Measurements from ENCODE around the gene VPREB3.
A peak's percentile ranks its signal among the peaks of the same experiment; 100 is the strongest.

Gene VPREB3

DNA sequence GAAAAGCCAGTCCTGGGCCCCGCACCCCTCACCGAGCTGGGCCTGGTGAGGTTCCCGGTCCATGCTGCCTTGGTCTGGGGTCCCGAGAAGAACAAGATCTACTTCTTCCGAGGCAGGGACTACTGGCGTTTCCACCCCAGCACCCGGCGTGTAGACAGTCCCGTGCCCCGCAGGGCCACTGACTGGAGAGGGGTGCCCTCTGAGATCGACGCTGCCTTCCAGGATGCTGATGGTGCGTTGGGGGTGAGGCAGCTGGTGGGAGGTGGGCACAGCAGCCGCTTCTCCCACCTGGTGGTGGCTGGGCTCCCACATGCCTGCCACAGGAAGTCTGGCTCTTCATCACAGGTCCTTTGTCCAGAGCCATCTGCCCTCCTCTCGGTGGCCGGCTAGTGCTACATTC is 28.0 kb upstream of the VPREB3 start:
- no peak for DNase-seq

GRCh38 chr22:23781511-23782183 is 27.4 kb upstream of the VPREB3 start:
- no peak for DNase-seq

DNA sequence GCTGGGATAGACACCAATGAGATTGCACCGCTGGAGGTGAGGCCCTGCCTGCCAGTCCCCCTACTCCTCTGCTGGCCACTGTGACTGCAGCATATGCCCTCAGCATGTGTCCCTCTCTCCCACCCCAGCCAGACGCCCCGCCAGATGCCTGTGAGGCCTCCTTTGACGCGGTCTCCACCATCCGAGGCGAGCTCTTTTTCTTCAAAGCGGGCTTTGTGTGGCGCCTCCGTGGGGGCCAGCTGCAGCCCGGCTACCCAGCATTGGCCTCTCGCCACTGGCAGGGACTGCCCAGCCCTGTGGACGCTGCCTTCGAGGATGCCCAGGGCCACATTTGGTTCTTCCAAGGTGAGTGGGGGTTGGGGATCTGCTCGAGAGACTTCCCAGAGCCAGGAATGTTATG is 26.8 kb upstream of the VPREB3 start:
- no peak for DNase-seq

DNA sequence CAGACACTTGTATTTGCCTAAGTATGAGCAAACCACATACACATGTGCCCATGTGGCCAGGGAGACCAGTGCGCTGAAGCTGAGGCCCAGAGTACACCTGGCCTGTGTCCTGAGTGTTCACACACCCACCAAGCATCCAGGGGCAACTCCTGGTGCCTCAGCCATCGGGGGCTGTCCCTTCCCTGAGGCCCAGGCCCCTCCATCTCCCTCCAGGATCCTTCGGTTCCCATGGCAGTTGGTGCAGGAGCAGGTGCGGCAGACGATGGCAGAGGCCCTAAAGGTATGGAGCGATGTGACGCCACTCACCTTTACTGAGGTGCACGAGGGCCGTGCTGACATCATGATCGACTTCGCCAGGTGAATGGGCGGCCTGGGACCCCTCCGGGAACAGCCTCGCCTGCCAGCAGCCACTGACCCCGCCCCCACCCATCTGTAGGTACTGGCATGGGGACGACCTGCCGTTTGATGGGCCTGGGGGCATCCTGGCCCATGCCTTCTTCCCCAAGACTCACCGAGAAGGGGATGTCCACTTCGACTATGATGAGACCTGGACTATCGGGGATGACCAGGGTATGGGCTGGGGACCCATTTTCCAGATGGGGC is 26.0 kb upstream of the VPREB3 start:
- DNase-seq = no peak

- no peak for DNase-seq
These were observed 25.5 kb upstream of the VPREB3 start for GRCh38 chr22:23779731-23780130.

DNA sequence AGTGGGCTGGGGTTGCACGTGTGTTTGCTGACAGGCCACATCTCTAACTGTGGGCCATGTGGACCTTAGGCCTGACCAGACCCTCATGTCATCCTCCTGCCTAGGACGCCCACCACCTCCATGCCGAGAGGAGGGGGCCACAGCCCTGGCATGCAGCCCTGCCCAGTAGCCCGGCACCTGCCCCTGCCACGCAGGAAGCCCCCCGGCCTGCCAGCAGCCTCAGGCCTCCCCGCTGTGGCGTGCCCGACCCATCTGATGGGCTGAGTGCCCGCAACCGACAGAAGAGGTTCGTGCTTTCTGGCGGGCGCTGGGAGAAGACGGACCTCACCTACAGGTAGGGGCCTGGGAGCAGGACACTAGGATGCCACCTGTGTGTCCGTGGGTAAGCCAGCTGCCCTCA is 24.9 kb upstream of the VPREB3 start:
- DNase-seq = no peak

- DNase-seq = no peak
These were observed 24.3 kb upstream of the VPREB3 start for GRCh38 chr22:23778577-23778900.

DNA sequence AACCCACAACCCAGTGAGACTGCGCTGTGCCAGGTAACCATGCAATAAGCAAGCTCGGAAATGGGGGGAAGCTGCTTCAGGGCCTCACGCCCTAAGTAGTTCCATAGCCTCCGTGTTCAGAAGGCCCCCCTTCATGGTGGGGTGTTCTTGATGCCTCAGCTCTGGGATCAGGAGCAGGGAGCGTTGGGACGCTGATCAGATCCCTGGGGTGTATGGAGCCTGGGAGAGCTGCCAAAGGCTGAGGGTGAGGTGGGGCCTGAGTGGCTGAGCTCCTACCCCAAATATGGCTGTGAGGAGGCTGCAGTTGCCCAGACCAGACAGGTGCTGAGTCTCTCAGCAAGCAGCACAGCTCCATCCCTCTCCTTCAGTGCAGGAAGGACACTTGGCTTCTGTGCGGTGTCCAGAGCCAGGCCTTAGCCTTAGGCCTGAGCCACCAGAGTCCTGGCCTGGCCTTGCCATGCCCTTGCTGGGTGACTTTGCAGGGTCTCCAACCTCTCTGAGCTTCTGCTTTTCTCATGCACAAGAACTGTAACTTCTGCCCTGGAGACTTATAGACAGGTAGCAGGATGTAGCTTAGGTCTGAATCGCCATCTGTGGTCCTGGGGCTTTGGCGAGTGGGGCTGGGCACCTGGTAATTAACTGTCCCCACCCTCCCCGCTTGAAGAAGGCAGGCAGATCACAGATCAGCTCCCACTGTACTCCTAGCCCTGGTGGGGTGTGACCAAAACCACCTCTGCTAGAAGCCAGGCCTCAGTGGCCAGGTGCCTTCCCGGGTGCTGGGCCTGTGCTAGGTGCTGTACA is 23.8 kb upstream of the VPREB3 start:
- no peak for DNase-seq

GRCh38 chr22:23775779-23776375 is 21.7 kb upstream of the VPREB3 start:
- DNase-seq = no peak

DNA sequence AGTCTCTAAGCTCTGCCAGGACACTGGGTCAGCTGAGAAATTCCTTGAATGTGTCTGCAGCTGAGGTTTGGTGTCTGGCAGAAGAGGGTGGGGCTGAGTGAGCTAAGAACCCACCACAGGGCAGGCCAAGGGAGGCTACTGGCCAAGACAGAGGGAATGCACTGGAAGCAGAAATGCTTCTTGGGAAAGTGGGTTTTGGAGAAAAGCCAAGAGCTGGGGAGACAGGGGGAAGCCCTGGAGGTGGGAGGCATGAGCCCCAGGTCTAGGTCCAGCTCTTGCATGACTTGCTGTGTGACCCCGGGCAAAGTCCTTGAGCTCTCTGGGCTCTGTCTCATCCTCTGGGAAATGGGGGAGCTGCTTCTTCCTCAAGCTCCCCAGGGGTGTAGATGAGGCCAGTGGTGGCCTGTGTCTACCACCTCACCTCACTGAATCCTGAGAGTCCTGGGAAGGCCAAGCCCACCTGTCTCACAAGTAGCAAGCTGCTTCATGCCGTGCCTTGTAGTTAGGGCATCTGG is 20.8 kb upstream of the VPREB3 start:
- no peak for DNase-seq

DNA sequence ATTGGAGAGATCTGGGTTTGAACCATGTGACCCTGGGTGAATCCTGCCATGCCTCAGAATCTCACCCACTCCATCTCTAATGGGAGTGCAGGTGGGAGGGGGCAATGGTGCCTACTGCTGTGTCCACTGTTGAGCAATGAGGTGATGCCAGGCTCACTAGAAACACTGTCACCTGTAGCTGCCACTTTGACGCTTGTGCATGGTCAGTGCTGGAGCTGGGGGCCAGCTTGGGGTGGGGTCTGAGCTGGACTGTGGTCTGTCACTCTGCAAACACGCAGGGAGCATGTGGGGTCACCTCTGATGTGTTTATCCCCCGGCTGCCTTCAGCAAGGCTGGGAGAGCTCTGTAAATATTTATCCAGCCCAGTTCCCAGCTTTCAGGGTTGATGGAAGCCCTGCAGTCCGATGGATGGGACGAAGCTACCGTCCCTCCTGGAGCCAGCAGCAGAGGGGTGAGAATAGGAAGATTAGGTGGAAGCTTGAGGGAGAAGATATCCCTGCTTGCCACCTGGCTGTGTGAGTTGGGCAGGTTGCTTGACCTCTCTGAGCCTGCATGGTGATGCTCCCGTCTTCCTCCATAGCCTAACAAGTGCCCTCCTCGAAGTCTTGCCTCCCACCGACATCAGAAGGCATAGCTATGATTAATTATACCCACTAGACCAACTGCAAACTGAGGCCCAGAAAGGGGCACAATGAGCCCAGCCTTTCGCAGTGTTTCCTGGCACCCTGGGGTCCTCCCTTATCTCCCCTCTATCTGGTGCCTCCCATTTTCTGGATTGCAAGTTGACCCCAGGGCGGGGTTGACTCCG is 20.1 kb upstream of the VPREB3 start:
- no peak for DNase-seq

DNA sequence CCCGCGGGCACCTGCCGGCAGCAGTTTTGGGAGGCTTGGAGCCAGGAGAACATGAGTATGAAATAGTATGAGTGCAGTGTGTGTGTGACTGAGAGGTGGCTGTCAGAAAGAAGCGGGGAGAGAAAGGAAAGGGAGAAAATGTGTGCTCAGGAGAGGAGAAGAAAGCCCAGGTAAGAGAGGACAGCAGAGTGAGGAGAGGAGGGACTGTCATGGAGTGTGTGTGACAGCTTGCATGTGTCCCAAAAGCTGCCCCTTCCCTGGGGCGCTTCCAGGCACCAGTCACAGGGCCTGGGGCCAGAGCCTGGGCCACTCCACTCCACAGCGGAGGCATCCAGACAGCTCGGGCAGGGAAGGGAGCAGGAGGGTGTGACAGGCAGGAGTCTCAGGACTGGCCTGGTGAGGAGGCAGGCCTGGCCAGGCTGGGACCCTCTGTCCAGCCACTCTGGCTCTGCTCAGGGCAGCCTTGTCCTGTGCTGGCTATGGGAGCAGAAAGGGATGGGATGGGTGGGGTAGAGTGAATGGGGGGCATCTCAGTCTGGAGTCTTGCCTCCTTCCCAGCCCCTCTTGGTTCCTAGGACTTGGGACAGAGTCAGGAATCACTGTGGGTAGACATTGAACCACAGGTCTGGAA is 19.4 kb upstream of the VPREB3 start:
- DNase-seq = no peak

DNA sequence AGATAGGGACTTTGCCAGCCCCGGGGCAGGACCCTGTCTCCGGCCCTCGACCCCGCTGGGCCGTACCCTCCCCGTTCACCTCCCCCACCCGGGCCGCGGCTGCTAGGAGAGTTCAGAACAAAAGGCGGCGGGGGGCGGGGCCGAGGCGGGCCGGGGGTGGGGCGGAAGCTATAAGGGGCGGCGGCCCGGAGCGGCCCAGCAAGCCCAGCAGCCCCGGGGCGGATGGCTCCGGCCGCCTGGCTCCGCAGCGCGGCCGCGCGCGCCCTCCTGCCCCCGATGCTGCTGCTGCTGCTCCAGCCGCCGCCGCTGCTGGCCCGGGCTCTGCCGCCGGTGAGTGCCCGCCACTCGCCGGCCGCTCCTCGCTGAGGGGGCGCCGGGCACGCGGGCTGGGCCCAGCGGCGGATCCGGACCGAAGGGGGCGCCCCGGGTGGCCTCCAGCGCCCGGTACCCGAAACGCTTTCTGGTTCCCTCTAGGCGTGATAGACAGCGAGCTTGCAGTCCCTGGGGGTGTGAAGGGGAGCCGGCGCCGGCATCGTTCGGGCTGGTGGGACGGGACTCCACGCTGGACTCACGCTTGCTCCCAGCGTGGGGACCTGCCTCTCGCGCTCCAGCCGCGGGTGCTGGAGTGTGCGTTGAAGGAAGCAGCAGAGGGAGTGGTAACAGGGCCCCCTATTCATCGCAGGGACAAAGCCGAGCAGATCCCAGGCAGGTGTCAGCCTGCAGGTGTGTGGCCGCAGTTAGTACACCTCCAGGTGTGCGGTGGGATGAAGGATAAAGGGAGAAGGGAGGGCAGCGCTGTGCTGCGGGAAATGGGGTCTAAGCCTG is 18.6 kb upstream of the VPREB3 start, which contains the start of gene MMP11:
Gene MMP11 (plus strand): TSS at position 201 of the 825 bp plus-strand sequence. CDS start 22 bp downstream, at position 223.
- peak; percentile 7 to 16 for DNase-seq

- DNase-seq = no peak
These were observed 18.1 kb upstream of the VPREB3 start for GRCh38 chr22:23772315-23772648.

DNA sequence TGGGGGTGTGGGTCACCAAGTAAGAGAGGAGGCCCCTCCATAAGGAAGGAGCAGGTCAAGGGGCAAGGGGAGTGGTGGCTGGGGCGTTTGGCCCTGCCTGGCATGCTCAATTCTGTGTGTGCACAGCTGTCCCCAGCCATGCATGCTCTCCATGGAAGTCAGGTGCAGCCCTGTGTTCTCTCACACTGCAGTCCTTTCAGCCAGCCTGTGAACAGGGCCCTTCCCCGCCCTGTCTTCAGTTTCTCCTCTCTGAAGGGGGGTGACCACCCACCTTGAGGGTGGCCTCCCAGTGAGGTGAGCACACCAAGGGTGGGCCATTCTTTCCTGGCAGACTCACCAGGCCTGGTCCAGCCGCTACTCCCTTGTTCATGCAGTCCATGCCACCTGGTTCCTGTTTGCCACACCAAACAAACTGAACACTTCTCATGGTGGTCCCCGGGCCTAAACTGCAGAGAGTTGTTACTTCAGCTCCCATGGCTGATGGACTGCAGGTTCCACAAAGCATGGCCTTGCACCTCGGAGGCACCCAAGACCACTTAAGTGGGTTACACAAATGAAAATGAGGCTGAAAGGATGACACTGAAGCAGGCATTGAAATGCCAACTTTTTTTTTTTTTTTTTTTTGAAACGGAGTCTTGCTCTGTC is 15.2 kb upstream of the VPREB3 start:
- DNase-seq = no peak

- DNase-seq = peak; percentile 86 to 93
These were observed 13.7 kb upstream of the VPREB3 start, which contains the start of gene CHCHD10 for GRCh38 chr22:23767673-23768548. CHCHD10 (minus strand) TSS chr22:23767972; CDS start chr22:23767874, 98 bp downstream.

DNA sequence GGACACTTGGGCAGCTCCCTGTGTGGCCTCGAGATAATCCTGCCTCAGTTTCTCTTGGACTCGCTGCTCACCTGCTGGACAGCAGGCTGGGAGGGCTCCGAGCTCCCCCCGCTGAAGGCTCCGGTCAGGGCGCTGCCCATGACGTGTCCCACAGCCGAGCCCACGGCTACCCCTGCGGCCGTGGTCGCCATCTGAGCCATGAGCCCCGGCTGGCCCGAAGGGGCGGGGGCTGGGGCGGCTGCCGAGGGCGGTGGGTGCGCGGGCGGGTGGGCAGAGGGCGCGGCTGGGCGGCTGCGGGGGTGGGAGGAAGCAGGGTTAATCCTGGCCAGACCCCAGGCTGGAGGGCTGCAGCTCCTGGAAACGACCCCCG is 13.1 kb upstream of the VPREB3 start:
- DNase-seq = no peak

DNA sequence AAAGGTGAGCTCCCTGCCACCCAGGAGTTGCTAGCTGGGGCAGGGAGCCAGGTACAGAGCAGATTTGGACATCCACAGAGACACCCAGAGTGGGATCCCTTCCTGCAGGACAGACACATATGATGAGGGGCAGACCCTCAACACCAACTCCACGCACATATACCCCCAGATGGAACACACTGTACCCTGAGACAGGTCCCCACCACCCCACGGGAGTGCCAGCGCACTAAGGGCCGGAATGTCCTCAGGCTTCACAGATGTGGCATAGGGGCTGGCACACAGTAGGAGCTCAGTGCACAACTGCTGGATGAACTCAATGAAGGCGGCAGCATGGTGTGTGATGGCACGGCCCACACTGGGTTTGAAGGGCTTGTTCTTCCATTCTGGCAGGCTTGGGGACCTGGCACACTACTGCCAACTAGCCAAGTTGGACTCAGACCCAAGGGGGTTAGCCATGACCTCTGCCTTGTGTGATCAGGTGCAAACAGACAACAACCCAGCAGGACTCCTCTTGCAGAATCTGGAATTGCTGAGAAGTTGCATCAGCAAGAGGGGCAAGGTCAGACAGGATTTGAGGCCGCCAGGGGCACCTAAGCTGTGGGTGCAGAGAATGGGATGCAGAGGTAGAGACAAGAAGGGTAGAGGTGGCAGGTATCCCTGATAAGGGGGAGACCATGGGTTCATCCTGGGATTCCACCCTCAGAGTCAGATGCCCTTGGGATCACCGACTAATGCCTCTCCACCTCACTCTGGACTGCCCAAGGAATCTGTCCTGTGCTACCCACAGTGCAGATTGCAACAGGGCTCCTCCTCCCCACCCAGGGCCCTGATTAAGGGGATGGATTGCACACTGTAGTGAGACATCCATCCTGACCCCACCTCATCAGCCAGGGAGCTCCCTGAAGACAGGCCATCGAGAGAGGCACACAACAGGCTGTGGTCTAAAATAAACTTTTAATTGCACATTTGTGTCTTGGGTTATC is 11.0 kb upstream of the VPREB3 start:
- no peak for DNase-seq
